WTC11 (cell line): ENCODE results near the gene HEATR5A. TPM values are rescaled to one million over a fixed set of nuclear protein-coding genes. Genes with fewer than 3 reads are reported as not detected.
"Not testable (repeated sequence)": the region's sequence is repeated elsewhere in the genome, so short reads cannot be mapped to it uniquely, and the experiment has no call there.

Experiments
- ATAC-seq: fragments of 200-7000 bp; cut with Tn5 transposase; 2 replicates; pipeline ENCODE4 v1.10.0; 2021; ENCODE audit warnings: mild to moderate bottlenecking, moderate library complexity
- CTCF ChIA-PET: fragments of 300-600 bp; sonication (Branson Sonifier 250); formaldehyde crosslinking; loops from one replicate; lab custom pipeline; 2021; ENCODE audit warnings: antibody characterized with exemption; lab: Charles Lee
- POLR2A ChIA-PET: fragments of 350-600 bp; sonication (Branson Sonifier 250); formaldehyde crosslinking; loops from one replicate; lab custom pipeline; 2021; ENCODE audit warnings: antibody characterized with exemption; lab: Charles Lee
- DNase-seq: peaks from one replicate; pipeline ENCODE4 v3.0.0; 2021; ENCODE audit warnings: low spot score
- H3K27ac Mint-ChIP-seq: 2 replicates; pipeline ENCODE4 v1.8.0; 2021; ENCODE audit warnings: mixed read lengths
- H3K27me3 Mint-ChIP-seq: 2 replicates; pipeline ENCODE4 v1.8.0; 2021; ENCODE audit warnings: low read depth, mild to moderate bottlenecking, moderate library complexity, mixed read lengths
- H3K36me3 Mint-ChIP-seq: 2 replicates; pipeline ENCODE4 v1.8.0; 2021; ENCODE audit warnings: mixed read lengths
- H3K4me1 Mint-ChIP-seq: 2 replicates; pipeline ENCODE4 v1.8.0; 2022; ENCODE audit warnings: mixed read lengths
- H3K4me3 Mint-ChIP-seq: 2 replicates; pipeline ENCODE4 v1.8.0; 2021; ENCODE audit warnings: mild to moderate bottlenecking, moderate library complexity, mixed read lengths
- H3K9me3 Mint-ChIP-seq: 2 replicates; pipeline ENCODE4 v1.8.0; 2021; ENCODE audit warnings: mixed read lengths
- ATF2 ChIP-seq: sonication (generic); formaldehyde crosslinking; IDR thresholded peaks from 2 replicates; pipeline ENCODE4 v1.8.1; 2022; ENCODE audit warnings: low read depth, missing genetic modification reagents, borderline replicate concordance
- CREB1 ChIP-seq: sonication (generic); formaldehyde crosslinking; IDR thresholded peaks from 2 replicates; pipeline ENCODE4 v1.8.0; 2023; ENCODE audit warnings: mild to moderate bottlenecking, missing genetic modification reagents
- CTCF ChIP-seq: fragments of 200-600 bp; IDR thresholded peaks from 2 replicates; pipeline ENCODE4 v1.8.0; 2022; ENCODE audit warnings: antibody characterized with exemption
- E2F1 ChIP-seq: sonication (generic); formaldehyde crosslinking; IDR thresholded peaks from 2 replicates; pipeline ENCODE4 v1.8.0; 2022; ENCODE audit warnings: mild to moderate bottlenecking, missing genetic modification reagents
- GABPB1 ChIP-seq: sonication (generic); formaldehyde crosslinking; IDR thresholded peaks from 2 replicates; pipeline ENCODE4 v1.8.1; 2023; ENCODE audit warnings: mild to moderate bottlenecking, missing genetic modification reagents
- GTF2I ChIP-seq: fragments of 250-450 bp; sonication (Bioruptor Pico); conservative IDR thresholded peaks from 2 replicates; pipeline ENCODE4 v1.4.0; 2021; ENCODE audit warnings: mild to moderate bottlenecking
- IRF1 ChIP-seq: sonication (generic); formaldehyde crosslinking; IDR thresholded peaks from 2 replicates; pipeline ENCODE4 v1.8.0; 2023; ENCODE audit warnings: missing genetic modification reagents
- MXD4 ChIP-seq: fragments of 250-450 bp; sonication (Bioruptor Pico); IDR thresholded peaks from 2 replicates; pipeline ENCODE4 v1.8.0; 2021; ENCODE audit warnings: mild to moderate bottlenecking, moderate library complexity, borderline replicate concordance
- SP1 ChIP-seq: sonication (generic); formaldehyde crosslinking; conservative IDR thresholded peaks from 2 replicates; pipeline ENCODE4 v1.8.1; 2022; ENCODE audit warnings: missing genetic modification reagents
- TCF7 ChIP-seq: sonication (generic); formaldehyde crosslinking; IDR thresholded peaks from 2 replicates; pipeline ENCODE4 v1.8.0; 2022; ENCODE audit warnings: mild to moderate bottlenecking, low read depth, missing genetic modification reagents, moderate library complexity
- USF2 ChIP-seq: sonication (generic); formaldehyde crosslinking; IDR thresholded peaks from 2 replicates; pipeline ENCODE4 v1.8.1; 2023; ENCODE audit warnings: mild to moderate bottlenecking, missing genetic modification reagents, moderate library complexity
- ZBTB43 ChIP-seq: sonication (generic); formaldehyde crosslinking; IDR thresholded peaks from 2 replicates; pipeline ENCODE4 v1.8.1; 2023; ENCODE audit warnings: mild to moderate bottlenecking, missing genetic modification reagents
- ZMAT4 ChIP-seq: fragments of 250-450 bp; sonication (Bioruptor Pico); IDR thresholded peaks from 2 replicates; pipeline ENCODE4 v1.9.0; 2021; ENCODE audit warnings: mild to moderate bottlenecking
- ZNF138 ChIP-seq: sonication (generic); formaldehyde crosslinking; conservative IDR thresholded peaks from 2 replicates; pipeline ENCODE4 v1.8.1; 2022; ENCODE audit warnings: mild to moderate bottlenecking, moderate library complexity, missing genetic modification reagents
- ZNF219 ChIP-seq: sonication (generic); formaldehyde crosslinking; IDR thresholded peaks from 2 replicates; pipeline ENCODE4 v1.8.0; 2023; ENCODE audit warnings: missing genetic modification reagents, mild to moderate bottlenecking, borderline replicate concordance
- ZNF396 ChIP-seq: fragments of 250-450 bp; sonication (Bioruptor Pico); IDR thresholded peaks from 2 replicates; pipeline ENCODE4 v1.8.0; 2021; ENCODE audit warnings: mild to moderate bottlenecking, moderate library complexity, borderline replicate concordance
- total RNA-seq: library from RNA; stranded (reverse); gene quantifications from 3 replicates; pipeline ENCODE4 v1.2.3, GENCODE V29; 2021

The HEATR5A gene
- total RNA-seq, 1 experiment from 2014 or later, result 36.2 TPM

GRCh38 chr14:31371646-31372045 lies 48.7 kb downstream of the HEATR5A start:
- TF ChIP-seq CREB1, result no peak
- TF ChIP-seq IRF1 (CRISPR knock-in tag), result no peak
- no peak for TF ChIP-seq CTCF
- TF ChIP-seq ZNF138, result no peak
- TF ChIP-seq ATF2 (CRISPR knock-in tag), result no peak
- no peak for TF ChIP-seq E2F1 (CRISPR knock-in tag)
- TF ChIP-seq GABPB1 (CRISPR knock-in tag), result no peak
- no peak for TF ChIP-seq ZMAT4 (CRISPR knock-in tag)
- TF ChIP-seq GTF2I (CRISPR knock-in tag), result no peak
- TF ChIP-seq ZNF219 (CRISPR knock-in tag), result no peak
- no peak for TF ChIP-seq SP1
- no peak for TF ChIP-seq ZNF396 (CRISPR knock-in tag)
- TF ChIP-seq TCF7 (CRISPR knock-in tag), result no peak
- TF ChIP-seq, all 79 proteins: peak for 0
- ChIA-PET POLR2A (no interaction called here), CTCF (interaction anchor here (0.6 to 0.9 kb wide), 2 partner anchors 165 to 520 kb away, joined by 3 to 5 read pairs; no protein-coding TSS in a partner anchor)
- Mint-ChIP-seq H3K4me1 (no peaks in the 10 kb centered on the region), H3K9me3 (no peaks in the 10 kb centered on the region), H3K27me3 (no peaks in the 10 kb centered on the region), H3K36me3 (peaks cover 19% of the 10 kb centered on the region), H3K4me3 (no peak overlapping the region), H3K27ac (no peak overlapping the region)
- ATAC-seq (no peak), DNase-seq (no peak)

- no peak for DNase-seq
Observed at GRCh38 chr14:31363331-31364073, 56.8 kb downstream of the HEATR5A start.

GRCh38 chr14:31362746-31363145 lies 57.6 kb downstream of the HEATR5A start:
- no peak for TF ChIP-seq ZBTB43 (CRISPR knock-in tag)
- ChIA-PET POLR2A (no interaction called here), CTCF (no interaction called here)
- H3K9me3 Mint-ChIP-seq, result no peaks in the 10 kb centered on the region
- H3K4me3 Mint-ChIP-seq, result no peak overlapping the region
- H3K27me3 Mint-ChIP-seq, result no peaks in the 10 kb centered on the region
- H3K27ac Mint-ChIP-seq, result no peak overlapping the region
- no peaks in the 10 kb centered on the region for H3K4me1 Mint-ChIP-seq
- peaks cover 13% of the 10 kb centered on the region; the same call in 1 of the 2 replicates for H3K36me3 Mint-ChIP-seq
- DNase-seq (no peak), ATAC-seq (no peak)

More at GRCh38 chr14:31363331-31364073, 56.8 kb downstream of the HEATR5A start:
- H3K4me1 Mint-ChIP-seq, result no peaks in the 10 kb centered on the region
- POLR2A ChIA-PET, result no interaction called here
- H3K36me3 Mint-ChIP-seq, result peaks cover 11% of the 10 kb centered on the region; the same call in 1 of the 2 replicates
- H3K27me3 Mint-ChIP-seq, result no peaks in the 10 kb centered on the region
- TF ChIP-seq MXD4 (CRISPR knock-in tag) (no peak), USF2 (no peak)
- H3K9me3 Mint-ChIP-seq, result no peaks in the 10 kb centered on the region
- CTCF ChIA-PET, result no interaction called here
- H3K27ac Mint-ChIP-seq, result no peak overlapping the region
- no peak overlapping the region for H3K4me3 Mint-ChIP-seq
- no peak for ATAC-seq

- DNase-seq, ATAC-seq, H3K27ac Mint-ChIP-seq, H3K9me3 Mint-ChIP-seq, H3K27me3 Mint-ChIP-seq, CTCF ChIA-PET, POLR2A ChIA-PET, H3K4me3 Mint-ChIP-seq, H3K4me1 Mint-ChIP-seq: not testable (repeated sequence)
- H3K36me3 Mint-ChIP-seq, result peaks cover 13% of the 10 kb centered on the region; the same call in 1 of the 2 replicates
Observed at GRCh38 chr14:31361761-31362160, 58.6 kb downstream of the HEATR5A start.
